ENCODE measurements around the gene MIOX.
A peak's percentile ranks its signal among the peaks of the same experiment; 100 is the strongest.

Gene MIOX

DNA sequence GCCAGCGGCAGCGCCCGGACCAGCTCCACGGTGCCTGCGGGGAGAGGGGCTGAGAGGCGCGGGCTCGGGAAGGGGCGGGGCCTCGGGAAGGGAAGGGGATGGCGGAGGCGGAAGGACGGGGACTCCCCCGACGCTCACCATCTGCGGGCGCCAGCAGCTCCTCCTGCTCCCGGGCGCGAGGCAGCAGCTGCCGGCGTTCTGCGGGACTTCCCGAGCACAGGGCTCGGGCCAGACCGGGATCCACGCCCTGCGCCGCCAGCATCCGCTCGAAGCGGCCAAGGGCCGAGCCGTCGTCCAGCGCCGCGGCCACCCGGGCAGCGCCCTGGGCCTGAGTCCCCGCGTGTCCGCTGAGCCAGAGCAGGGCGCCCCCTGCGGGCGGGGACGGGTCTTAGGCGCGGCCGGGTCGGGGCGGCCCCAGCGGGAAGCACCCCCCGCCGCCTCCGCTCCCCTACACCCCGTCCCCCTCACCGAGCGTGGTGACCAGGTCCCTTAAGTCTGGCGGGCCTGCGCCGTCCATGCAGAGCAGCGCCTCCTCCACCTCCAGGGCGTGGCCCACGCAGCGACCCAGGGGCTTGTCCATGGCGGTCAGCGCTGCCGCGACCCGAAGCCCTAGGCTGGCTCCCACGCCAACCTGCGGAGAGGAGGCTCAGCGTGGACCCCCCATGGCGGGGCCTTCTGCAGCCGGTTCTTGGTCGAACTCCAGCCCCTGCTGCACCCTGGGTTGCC, 39.6 kb downstream of the MIOX start:
- TF ChIP-seq, protein P1, sequence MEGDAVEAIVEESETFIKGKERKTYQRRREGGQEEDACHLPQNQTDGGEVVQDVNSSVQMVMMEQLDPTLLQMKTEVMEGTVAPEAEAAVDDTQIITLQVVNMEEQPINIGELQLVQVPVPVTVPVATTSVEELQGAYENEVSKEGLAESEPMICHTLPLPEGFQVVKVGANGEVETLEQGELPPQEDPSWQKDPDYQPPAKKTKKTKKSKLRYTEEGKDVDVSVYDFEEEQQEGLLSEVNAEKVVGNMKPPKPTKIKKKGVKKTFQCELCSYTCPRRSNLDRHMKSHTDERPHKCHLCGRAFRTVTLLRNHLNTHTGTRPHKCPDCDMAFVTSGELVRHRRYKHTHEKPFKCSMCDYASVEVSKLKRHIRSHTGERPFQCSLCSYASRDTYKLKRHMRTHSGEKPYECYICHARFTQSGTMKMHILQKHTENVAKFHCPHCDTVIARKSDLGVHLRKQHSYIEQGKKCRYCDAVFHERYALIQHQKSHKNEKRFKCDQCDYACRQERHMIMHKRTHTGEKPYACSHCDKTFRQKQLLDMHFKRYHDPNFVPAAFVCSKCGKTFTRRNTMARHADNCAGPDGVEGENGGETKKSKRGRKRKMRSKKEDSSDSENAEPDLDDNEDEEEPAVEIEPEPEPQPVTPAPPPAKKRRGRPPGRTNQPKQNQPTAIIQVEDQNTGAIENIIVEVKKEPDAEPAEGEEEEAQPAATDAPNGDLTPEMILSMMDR (IDR thresholded peaks at IDR 0.05; ENCODE audit: low read depth, low read length, missing control alignments), result peak; percentile 29
- no peak for DNase-seq (ENCODE audit: extremely low read depth, low read depth)
- H3K4me3 ChIP-seq (replicated peaks; ENCODE audit: low read depth, low read length), result peak overlapping the region; percentile 78

DNA sequence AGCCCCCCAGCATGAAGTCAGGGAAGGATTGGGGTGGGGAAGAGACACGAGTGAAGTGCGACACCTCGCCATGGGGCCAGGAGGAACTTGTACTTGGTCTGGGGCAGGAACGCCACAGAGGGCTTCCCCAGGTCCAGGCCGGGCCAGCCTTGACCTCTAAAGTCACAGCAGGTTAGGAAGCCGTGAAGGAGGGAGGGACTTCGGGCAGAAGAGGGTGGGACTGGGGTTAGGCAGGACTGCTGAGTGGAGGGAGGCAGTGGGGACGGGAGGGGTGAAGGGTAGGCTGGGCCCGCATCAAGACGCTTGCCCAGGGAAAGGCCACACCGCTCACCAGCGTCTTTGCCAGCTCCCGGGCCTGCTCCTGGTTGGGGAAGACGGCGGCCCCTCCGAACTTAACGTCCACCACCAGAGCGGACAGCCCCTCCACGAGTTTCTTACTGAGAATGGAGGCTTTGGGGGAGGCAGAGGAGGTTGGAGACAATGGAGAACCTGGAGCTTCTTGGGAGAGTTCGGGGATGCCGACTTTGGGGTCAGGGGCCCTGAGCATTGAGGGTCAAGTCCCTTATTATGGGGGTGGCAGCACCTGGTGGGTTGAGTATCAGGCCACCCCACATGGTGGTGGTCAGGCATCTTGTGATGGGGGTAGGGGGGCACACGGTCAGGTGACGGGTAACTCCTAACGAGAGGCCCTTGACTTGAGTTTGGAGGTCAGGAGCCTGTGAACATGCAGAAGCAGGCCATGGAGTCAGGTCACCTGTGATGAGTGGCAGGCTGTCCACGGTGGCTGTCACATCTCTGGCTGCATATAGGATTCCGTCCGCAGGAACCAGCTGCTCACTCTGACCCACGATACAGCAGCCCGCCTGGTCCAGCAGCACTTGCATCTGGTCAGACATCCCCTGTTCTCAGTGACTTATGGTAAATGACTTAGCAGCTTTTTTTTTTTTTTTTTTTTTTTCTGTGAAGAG, 40.5 kb downstream of the MIOX start:
- peak overlapping the region; percentile 78 for H3K4me3 ChIP-seq (replicated peaks; ENCODE audit: low read depth, low read length)
- TF ChIP-seq, protein P1 (IDR thresholded peaks at IDR 0.05; ENCODE audit: low read depth, low read length, missing control alignments), result no peak
- no peak for DNase-seq (ENCODE audit: extremely low read depth, low read depth)

DNA sequence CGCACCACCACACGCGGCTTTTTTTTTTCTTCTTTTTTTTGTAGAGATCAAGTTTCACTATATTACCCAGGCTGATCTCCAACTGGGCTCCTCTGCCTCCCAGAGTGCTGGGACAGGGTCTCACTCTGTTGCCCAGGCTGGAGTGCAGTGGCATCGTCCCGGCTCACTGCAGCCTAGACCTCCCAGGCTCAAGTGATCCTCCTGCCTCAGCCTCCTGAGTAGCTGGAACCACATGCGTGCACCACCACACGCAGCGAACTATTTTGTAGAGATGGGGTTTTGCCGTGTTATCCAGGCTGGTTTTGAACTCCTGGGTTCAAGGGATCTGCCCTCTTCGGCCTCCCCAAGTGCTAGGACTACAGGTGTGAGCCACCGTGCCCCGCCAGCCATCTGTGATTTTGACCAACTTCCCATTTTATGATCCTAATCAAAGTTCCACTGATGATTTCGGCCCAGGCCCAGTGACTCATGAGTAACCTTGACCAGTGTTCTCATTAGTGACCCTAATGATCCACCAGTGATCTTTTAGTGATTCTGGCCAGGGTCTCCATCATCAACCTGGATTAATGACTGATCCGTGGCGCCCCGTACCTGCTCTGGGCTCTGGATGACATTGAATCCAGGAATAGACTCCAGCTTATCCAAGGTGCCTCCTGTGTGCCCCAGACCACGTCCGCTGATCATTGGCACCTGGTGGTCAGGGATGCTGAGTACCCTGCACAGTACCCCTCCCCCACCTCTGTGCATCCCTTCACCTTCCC, 41.4 kb downstream of the MIOX start:
- TF ChIP-seq, protein P1 (IDR thresholded peaks at IDR 0.05; ENCODE audit: low read depth, low read length, missing control alignments), result no peak
- DNase-seq (ENCODE audit: extremely low read depth, low read depth), result no peak
- H3K4me3 ChIP-seq (replicated peaks; ENCODE audit: low read depth, low read length), result no peak overlapping the region

DNA sequence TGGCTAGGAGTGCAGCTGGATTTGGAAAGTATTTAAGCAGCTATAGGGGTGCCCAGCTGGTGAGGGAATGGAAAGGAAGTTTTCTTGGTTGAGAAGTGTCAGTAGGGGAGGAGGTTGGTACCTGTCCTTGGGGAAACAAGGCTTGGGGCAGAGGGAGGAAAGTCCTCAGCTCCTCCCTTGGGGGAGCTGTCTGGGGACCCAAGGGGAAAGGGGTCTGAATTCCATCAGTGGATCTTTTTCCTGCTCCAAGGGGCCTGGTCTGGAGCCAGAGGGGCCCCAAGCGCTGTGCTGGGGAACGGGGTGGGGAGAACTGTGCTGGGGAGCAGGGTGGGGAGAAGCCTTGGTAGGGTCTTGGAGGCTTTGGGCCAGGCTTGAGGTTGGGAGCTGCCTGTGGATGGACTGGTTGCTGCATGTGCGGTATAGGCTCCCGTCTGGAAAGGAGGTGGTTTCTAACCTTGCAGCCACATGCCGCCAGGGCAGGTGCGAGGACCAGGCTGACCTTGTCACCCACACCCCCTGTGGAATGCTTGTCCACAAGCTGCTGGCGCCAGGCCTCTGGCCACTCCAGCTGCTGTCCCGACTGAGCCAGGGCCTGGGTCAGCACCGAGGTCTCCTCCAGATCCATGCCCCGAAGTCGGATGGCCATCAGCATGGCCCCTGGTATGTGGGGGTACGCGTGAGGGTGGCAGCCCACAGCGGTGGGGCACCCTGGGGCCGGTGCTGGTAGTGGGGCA, 42.2 kb downstream of the MIOX start:
- peak overlapping the region; percentile 43 for H3K4me3 ChIP-seq (replicated peaks; ENCODE audit: low read depth, low read length)
- DNase-seq (ENCODE audit: extremely low read depth, low read depth), result no peak
- TF ChIP-seq, protein P1 (IDR thresholded peaks at IDR 0.05; ENCODE audit: low read depth, low read length, missing control alignments), result no peak

DNA sequence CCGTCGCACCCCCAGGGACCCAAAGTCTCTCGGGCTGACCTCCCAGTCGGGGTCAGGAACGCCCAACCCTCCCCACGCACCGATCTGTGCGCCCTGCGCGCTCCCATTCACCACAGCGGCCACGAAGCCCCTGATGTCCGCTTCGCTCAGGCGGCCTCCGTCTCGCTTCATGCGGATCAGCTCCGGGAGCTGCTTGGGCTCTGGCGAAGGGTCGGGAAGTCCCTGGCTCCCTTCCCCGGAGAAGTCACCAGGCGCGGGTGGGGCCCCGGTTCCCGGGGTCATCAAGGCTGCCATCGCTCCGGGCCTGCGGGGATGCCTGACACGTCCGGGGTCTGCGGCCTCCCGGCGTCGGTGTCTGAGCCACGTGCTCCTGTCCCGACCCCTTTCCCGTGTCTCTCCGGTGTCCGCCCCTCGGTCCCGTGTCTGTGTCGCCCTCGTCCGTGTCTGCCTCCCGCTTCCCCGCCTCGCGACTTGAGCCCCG, 42.8 kb downstream of the MIOX start:
- DNase-seq (ENCODE audit: extremely low read depth, low read depth), result no peak
- peak overlapping the region; percentile 43 for H3K4me3 ChIP-seq (replicated peaks; ENCODE audit: low read depth, low read length)
- TF ChIP-seq, protein P1 (IDR thresholded peaks at IDR 0.05; ENCODE audit: low read depth, low read length, missing control alignments), result no peak

Measured in HFF-Myc (cell line).